Glomerular visceral epithelial cell (primary cell): ENCODE results near the gene KIF13A.
A peak's percentile ranks its signal among the peaks of the same experiment; 100 is the strongest.
"Not testable (repeated sequence)": the region's sequence is repeated elsewhere in the genome, so short reads cannot be mapped to it uniquely, and the experiment has no call there.

Experiments used
- DNase-seq: peaks from one replicate; pipeline ENCODE4 v3.0.0-alpha.2; 2016; ENCODE audit errors: extremely low spot score

The KIF13A gene

GRCh38 chr6:17790489-17790888 lies 196.9 kb downstream of the KIF13A start:
- no peak for DNase-seq

GRCh38 chr6:17785094-17785787 lies 202.2 kb downstream of the KIF13A start:
- DNase-seq: no peak

- no peak for DNase-seq
Measured at GRCh38 chr6:17780061-17780460, 207.4 kb downstream of the KIF13A start.

- no peak for DNase-seq
Measured at GRCh38 chr6:17771609-17772008, 215.8 kb downstream of the KIF13A start.

- no peak for DNase-seq
Measured at GRCh38 chr6:17768881-17769280, 218.6 kb downstream of the KIF13A start.

GRCh38 chr6:17768388-17768787 lies 219.0 kb downstream of the KIF13A start:
- peak; percentile 8 for DNase-seq

- DNase-seq: no peak
Measured at GRCh38 chr6:17762651-17763050, 224.8 kb downstream of the KIF13A start.

GRCh38 chr6:17758119-17758518 lies 229.3 kb downstream of the KIF13A start:
- DNase-seq: no peak

GRCh38 chr6:17754254-17754653 lies 233.2 kb downstream of the KIF13A start:
- no peak for DNase-seq

- not testable (repeated sequence) for DNase-seq
Measured at GRCh38 chr6:17745324-17745723, 242.1 kb downstream of the KIF13A start.

GRCh38 chr6:17744757-17745308 lies 242.6 kb downstream of the KIF13A start:
- not testable (repeated sequence) for DNase-seq

- no peak for DNase-seq
Measured at GRCh38 chr6:17744019-17744756, 243.2 kb downstream of the KIF13A start.

GRCh38 chr6:17741507-17741906 lies 245.9 kb downstream of the KIF13A start:
- no peak for DNase-seq

GRCh38 chr6:17740559-17741220 lies 246.7 kb downstream of the KIF13A start:
- no peak for DNase-seq

- DNase-seq: no peak
Measured at GRCh38 chr6:17737704-17738252, 249.7 kb downstream of the KIF13A start.

GRCh38 chr6:17735311-17735710 lies 252.1 kb downstream of the KIF13A start:
- DNase-seq: not testable (repeated sequence)

- DNase-seq: no peak
Measured at GRCh38 chr6:17730078-17730704, 257.2 kb downstream of the KIF13A start.

GRCh38 chr6:17729223-17730077 lies 258.0 kb downstream of the KIF13A start:
- no peak for DNase-seq

- DNase-seq: no peak
Measured at GRCh38 chr6:17728551-17729222, 258.7 kb downstream of the KIF13A start.

GRCh38 chr6:17725083-17725482 lies 262.4 kb downstream of the KIF13A start:
- DNase-seq: no peak
